NCI-H510A (cell line): ENCODE results near the gene ZBTB44.
"Not testable (repeated sequence)": the region's sequence is repeated elsewhere in the genome, so short reads cannot be mapped to it uniquely, and the experiment has no call there.

Source experiments
- DNase-seq: peaks from one replicate; lab custom pipeline; 2025; lab: John Stamatoyannopoulos, UW

The ZBTB44 gene

DNA sequence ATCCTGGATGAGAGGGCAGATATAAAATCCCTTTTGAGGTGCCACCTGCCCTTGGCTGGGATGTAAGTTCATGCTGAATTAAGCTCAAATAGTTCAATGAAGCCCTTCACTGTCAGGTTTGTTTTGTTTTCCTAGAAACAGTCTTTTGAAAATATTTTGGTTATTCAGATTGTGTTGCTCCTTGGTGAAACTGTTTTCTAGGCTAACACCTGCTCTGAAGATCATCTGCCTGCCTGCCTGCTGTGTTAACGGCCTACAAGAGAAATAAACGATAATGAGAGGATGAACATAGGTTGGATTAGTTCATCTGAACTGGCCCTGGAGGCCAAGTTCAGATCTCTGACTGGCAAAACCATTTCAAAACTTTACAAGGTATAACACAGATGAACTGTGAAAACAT is 67.4 kb downstream of the ZBTB44 start:
- DNase-seq = no peak

DNA sequence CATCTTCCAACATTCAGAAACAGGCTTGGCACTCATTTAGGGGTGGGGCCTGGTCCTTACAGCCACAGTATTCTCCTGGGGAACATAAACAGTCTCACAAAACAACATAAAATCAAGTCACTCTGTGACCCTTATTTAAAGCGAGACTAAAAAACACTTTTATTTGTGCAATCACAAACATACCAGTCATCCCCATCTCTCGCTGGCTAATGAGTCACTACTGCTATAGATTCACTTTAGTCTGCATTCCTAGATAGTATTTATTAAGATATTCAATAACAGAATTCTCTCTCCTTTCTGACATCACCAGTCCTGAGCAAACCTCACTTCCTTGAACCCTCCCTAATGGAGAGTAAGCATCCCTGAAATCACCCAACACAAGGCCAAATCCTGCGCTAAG is 68.0 kb downstream of the ZBTB44 start:
- no peak for DNase-seq

DNA sequence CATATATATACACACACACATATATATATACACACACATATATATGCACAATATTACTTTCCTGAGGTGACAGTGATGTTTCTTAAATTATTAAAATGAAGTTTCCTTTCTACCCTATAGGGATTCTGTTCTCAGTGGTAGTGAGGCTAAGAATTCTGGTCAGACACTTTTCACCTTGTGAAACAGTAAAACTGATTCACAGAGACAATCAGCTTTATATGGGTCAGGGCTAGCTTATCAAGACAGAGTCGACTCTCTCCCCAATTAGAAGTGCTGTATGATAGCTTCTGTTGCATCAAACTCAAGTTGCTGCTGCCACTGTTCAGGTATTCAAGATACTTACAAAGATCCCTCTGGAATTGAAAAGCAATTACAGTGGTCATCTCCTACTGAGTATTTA is 68.4 kb downstream of the ZBTB44 start:
- no peak for DNase-seq

DNA sequence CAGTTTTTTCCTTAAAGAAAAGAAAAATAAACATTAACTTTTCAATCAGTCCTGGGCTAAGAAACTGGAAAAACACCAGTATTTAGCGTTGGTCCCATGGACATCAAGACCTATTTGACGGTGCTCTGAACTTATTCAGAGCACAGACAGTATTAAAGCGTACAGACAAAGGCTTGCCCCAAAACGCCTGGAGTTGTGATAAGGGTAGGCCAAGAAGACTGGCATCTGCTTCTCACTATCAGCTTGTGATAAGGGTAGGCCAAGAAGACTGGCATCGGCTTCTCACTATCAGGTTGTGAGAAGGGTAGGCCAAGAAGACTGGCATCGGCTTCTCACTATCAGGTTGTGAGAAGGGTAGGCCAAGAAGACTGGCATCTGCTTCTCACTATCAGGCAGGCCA is 69.3 kb downstream of the ZBTB44 start:
- not testable (repeated sequence) for DNase-seq

DNA sequence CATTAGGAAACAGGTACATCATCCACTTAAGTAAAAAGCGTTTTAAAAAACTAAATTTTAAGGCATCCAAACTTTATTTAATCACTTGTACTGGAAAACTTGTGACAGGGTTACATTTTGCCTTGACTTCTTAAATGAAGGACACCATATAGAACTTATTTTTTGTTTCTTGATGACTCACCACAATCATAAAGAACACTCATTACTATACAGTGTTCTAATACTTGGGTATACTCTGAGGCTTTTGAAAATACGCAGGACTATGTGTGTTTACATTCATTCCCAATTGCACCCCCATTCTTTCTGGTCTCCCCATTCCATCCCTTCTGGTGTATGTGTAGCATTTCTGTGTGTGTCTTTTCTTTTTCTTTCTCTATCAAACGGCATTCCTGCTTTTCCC is 69.9 kb downstream of the ZBTB44 start:
- no peak for DNase-seq

DNA sequence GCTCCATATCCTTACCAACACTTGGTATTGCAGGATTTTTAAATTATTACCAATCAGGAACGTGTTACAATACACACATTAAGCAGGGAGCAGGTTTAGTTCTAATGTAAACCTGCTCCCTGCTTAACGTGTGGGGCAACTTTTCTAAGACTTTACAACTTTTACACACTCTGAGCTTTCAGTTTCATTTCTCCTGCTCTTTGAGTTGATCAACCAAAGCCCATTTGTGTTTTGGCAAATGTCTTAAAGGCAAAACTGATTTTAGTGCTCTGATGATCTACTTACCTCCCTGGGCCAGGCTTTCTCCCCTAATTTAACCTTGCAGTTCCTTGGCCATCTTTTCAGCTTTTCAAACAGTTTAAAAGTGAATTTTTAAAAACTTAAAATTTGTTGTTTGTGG is 70.9 kb downstream of the ZBTB44 start:
- DNase-seq = no peak

DNA sequence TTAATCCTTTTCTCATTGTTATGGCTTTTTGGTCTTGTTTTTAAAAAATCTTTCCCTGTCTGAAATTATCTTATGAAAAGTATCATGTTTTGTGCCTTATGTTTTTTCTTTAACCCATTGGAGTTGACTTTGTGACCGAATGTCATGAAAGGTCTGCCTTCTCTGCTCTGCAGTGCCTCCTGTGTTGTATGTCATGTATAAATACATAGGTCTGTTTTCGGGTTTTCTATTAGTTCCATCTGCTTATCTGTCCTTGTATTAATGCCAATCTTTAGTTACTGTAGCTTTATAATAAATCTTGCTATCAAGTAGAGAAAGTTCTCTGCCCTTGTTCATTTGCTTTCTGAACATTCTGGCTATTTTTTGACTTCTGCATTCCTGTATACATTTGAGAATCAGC is 73.0 kb downstream of the ZBTB44 start:
- no peak for DNase-seq

DNA sequence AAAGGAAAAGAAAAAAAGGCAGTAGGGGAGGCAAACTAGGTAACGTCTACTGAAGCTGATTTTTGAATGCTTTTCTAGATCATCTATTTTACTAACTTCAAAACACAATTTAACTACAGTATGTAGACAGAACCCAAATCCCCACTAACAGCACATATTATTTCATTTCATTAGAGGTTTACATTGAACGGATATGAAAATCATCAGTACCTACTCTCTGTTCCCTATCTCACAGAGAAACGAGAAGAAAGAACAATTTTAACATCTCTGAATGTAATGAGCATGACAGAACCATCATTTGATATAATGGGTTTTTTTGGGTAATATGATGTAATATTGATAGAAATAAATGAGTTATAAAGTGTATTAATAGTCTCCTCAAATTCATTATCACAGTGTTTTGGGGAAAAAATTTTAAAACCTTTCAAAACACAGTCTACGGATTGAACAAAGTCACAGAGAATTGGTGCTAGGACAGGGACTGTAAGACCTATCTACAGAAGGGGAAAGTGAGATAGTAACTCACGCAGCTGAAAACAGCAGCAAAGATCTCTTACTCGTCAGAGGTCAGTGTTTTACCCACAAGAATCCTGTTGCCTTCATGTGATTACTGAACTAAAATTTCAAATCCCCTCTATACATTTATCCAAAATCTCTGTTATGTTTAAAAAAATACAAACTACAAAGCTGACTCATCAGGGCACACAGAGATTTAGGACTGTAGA is 77.3 kb downstream of the ZBTB44 start:
- no peak for DNase-seq

DNA sequence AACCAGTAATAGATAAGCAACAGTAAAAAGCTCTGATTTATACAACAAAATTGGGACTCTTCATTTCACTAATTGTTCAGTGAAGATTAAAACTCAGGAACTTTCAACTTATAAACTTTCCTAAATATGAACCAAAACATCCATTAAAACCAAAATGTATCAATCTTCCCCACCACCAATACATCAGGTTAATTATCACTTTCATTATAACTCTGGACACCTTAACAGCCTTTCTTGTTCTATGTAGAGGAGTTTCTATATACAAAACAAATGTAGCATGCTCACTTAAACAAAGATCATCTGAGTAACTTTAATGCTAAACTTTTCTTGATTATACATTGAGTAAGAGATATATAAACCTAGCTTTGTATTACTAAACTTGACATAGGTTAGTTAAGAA is 80.4 kb downstream of the ZBTB44 start:
- DNase-seq = no peak

DNA sequence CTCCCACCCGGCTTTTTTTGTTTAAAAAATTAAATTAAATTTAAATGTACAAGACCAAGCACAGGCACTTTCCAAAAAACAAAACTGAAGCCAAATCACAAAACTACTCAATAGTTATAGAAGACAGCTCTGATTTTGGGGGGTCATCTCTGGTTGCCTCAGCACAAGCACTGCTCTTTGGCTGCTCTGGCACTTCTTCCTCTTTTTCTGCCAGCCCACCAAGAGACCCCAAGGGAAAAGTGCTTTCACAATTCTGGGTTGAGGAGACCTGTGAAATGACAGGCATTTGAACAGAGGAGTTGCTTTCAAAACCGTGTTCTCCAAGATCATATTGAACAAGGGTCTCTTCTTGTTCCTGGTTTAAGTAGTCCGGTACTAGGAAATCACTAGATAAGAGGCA is 80.8 kb downstream of the ZBTB44 start:
- DNase-seq = not testable (repeated sequence)

DNA sequence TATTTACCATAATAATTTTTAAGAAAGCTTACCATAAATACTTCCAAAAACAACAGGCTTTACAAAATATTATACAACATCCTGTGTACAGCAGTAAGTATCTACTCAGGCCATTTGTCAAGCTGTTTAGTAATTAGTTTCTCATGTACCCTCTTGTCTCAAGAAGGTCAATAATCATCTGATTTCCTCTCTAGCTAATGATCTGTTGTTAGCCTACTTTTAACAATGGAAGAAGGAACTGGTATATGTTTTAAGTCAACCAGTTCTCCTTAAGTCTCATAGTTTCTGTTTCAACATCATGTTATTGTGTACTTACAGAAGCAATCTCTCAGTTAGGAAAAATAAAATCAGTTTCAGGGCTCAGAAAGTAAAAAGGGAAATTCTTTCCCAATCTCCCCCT is 81.2 kb downstream of the ZBTB44 start:
- not testable (repeated sequence) for DNase-seq

DNA sequence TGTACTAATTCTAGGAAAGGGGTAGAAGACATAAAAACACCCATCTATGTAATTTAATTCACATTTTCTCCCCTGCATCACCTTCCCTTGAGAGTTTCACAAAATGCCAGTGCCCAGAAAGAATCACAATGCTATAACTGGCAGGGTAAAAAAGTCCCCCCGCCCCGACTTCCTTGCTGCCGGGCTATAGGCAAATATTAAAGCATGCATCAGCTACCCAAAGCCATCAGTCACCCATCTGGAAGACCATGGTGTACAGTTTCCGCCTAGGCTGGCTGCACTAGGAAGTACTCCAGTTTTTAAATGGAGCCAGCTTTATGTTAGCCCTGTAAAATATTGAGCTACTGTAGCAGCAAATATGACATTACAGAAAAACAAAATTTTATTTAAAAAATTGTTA is 87.3 kb downstream of the ZBTB44 start:
- DNase-seq = no peak

DNA sequence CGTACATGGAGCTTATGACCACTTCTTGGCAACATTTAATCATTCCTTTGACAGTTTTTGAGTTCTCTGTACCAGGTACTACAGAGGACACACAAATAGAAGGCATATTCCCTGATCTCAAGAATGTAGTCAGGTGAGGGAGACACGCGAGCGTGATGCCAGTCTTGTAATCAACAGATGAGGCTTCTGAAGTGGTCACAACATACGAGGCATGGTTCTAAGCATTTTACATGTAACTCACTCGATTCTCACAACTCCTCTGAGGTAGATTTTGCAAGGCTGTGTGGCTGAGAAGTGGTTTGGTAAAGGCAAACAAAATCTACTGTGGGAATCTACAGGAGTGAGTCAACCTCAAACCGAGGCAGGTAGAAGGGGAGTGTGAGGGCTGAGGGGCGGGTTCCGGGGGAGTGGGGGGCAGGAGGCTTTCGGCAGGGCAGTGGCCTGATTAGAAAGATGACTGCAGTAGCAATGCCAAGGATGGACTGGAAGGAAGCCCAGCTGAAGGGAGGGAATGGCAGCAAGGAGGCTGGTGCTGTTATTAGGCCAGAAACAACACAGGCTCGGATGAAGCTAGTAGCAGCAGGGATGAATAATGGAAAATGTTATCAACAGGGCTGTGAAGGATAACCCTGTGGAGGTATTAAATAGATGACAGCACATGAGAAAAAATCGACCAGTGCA is 91.3 kb downstream of the ZBTB44 start:
- DNase-seq = no peak

DNA sequence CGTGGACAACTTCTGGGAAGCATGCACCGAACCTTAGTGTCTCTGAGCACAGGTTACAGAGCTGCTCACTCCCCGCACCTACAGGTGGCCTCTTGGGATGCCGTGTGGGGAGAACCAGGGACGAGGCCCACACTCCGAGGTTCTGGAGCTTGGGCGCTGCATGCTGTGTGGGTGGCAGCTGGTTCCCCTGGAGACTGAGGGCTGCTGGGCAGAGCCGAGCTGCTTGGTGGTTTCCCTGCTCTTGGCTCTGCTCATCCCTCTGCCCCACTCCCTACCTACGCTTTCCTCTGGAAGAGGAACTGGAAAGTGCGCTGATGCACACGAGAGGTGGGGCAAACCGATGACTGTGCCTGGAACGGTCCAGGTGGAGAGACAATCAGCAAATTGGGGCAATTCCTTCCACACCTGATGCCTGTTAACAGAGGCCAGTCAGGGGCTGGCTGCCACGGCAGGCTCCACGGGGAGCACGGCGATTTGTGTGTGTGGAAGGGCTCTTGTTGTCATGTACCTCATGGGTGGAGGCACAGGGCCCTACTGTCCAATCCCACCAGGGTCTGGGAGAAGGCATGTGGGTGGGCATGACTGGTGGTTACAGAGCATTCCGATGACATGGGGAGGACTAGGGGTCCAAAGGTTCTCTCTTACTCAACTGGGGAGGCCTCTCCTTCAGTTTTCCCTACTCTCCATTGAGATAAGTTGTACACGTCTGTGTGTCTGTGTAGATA is 94.2 kb downstream of the ZBTB44 start:
- DNase-seq = no peak

DNA sequence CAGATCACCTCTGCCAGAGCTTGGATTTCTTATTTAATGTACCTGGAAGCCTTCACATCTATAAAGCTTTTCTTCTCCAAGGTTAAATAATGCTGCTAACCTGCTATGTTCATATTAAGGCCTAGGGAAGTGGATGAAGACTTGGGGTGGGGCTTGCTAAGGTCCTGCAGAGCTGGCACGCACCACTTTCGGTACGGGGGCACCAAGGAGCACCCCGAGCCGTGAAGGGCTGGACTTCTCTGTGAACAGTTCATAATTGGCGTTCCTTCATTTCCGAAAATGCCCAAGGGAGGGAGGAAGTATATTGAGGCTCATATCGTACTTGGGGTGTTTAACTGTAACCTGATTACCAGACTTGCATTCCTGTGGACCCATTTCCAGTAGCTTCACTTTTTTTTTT is 95.6 kb downstream of the ZBTB44 start:
- DNase-seq = no peak

DNA sequence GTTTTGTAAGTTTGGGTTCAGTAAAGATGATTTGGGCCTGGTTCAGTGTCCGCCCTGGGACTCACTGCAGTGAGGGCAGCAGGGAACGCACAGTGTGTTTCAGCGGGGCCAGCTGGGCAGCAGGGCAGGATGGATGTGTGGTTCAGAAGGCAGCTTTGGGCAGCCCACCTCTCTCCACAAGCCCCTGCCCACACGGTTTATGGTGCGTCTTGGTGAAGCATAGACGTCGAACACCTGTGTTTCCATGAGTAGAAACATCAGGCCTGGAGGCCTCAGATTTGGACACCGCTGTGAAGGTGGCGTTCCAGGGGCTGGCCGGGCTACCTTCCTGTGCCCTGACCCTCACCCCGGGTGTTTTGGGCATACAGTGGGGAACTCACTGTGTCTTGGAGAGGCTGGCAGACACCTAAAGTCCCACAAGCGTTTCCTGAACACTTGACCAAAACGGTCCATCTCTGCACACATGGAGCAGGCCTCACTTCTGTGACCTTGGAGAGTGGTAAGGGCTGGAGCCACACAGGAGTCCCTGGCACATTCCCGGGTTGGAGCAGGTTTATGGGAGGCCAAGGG is 96.1 kb downstream of the ZBTB44 start:
- no peak for DNase-seq

DNA sequence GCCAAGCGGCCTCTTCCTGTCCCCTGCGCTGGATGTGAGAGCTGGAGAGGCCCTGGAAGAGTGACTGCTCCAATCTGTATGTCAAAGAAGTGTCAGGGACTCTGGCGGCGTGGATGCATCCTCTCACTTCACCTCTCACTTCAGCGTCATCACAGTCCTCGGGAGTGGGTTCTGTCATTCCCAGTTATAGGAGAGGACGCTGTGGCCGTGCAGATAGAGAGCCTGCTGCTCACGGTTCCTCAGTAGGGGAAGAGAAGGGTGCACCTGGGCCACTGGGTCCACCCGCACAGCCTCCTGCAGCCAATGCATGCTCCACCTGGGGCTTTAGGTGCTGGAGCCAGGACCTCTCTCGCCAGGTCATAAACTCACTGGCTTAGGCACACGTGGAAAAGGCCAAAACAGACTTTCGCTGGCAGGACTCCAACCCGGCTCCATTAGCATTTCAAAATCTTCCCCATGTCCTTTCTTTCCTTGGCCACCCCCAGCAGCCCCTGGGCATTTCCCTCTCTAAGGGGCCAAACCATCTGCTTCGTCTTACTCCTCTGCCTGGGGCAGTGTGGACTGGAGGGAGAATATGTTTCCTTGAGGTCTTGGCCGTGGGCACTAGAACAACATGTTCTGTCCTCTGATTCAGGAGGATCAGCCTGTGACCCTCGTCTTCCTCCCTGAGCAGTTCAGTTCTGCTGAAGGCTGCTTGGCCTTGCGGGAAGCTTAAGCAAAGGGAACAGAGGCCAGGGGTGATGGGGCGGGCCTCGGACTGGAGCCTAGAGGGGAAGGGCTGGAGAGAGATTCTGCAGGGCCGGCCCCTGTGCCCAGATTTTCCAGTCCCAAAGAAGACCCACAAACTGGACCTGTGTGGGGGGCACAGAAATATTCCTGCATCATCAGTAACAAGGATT is 97.3 kb downstream of the ZBTB44 start:
- no peak for DNase-seq

DNA sequence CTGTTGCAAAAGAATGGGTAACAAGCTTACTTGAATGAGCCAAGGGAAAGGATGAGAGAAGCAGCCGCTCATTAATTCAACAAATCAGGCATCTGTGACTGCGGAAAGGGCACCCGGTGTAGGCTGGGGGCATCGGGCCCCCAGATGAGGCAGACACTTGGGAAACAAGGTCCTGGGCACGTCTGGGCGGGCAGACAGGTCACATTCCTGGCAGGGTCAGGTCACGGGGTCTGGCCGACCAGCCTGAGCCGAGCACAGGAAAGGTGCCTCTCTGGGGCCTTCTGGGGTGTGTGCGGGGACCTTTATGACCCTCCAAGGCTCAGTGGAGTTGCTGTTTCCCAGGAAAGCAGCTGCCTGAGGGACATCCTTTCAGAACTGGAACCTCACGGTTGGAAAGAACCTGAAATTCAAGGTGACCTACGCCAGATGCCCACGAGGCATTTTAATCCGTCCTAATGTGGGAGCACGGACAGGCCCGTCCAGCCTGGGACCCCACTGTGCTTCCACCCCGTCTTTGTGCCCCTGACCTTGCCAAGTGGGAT is 98.1 kb downstream of the ZBTB44 start:
- no peak for DNase-seq

DNA sequence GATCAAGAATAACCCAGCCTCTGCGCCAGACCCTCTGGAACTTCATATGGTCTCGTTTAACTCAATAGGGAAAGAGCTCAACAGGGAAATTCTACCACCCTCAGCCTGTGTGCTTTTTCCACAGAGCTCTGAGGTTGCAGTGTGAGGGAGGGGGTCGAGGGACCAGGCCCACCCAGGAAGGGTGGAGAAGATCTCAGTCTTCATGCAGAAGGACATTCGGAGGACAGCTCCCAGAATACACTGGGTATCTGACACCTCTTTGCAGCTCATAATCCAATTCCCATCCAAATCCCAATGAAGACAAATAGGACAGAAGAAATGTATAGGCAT is 98.5 kb downstream of the ZBTB44 start:
- DNase-seq = no peak

DNA sequence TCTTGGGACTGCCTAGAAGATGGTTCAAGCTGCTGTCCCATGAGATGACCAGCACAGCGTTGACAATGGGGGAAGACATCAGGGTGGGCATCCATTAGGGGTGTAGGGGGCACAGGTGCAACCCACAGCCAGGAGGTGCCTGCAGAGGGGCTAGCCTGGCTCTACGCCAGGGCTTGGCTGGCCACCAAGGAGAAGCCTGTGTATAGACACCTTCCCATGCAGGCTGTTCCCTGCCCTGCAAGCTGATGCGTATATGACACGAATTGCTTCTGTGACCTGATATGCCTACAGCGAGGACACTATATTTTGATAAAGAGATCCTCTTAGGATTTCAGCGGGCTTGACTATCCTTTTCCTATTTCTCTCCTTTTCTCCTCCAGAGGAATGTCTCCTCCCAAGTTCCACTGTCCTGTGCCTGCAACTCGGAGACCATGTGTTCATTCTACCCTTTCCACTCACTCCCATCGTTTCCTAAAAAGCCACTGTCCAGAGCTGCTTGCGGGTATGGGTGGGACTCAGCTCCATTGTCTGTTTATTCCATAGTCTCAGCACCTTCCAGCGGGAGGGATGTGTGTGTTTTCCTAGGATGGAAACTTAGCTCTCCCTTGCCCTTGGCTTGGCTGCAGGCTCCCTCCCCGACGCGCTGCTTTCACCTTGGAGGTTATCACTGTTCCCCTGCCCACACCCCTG is 99.0 kb downstream of the ZBTB44 start:
- no peak for DNase-seq

DNA sequence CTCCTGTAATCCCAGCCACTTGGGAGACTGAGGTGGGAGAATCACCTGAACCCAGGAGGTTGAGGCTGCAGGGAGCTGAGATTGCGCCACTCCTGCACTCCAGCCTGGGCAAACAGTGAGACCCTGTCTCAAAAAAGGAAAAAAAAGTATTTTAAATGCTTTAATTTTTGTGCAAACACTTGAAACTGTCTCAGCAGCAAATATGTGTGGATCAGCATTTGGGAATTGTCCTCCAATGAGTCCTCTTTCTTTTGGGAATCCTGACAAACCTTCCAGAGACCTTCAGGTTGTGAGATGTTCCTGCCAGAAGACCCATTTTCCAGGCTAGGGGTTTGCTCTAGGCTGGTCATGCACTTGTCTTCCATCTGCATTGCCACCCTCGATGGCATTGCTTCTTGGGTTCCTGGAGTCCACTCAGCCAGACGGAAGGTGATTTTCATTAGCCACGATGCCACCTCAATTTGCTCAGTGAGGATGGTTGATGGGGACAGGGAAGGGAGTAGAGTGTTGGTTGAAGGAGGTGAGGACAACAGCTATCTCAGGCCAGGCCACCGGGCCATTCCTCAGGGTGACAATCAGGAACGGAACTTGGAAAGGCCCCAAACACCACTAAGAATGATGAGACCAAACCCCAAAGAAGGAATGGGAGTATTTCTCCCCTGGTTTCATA is 99.7 kb downstream of the ZBTB44 start:
- no peak for DNase-seq
